HepG2 (cell line): ENCODE measurements around the gene ACACB. TPM values are rescaled to one million over a fixed set of nuclear protein-coding genes. Genes with fewer than 3 reads are reported as not detected.

Experiments
- AHDC1 ChIP-seq: sonication (generic); formaldehyde crosslinking; IDR thresholded peaks from 2 replicates; pipeline ENCODE4 v1.5.1; 2020; ENCODE audit warnings: mild to moderate bottlenecking, missing genetic modification reagents, borderline replicate concordance
- PBX3 ChIP-seq: sonication (generic); formaldehyde crosslinking; IDR thresholded peaks from 2 replicates; pipeline ENCODE4 v1.8.1; 2023; ENCODE audit warnings: missing genetic modification reagents, inconsistent platforms, borderline replicate concordance
- RNF219 ChIP-seq: sonication (generic); formaldehyde crosslinking; IDR thresholded peaks from 2 replicates; pipeline ENCODE4 v1.5.0; 2020; ENCODE audit warnings: mild to moderate bottlenecking, missing genetic modification reagents
- RXRA ChIP-seq: sonication (generic); formaldehyde crosslinking; IDR thresholded peaks from 2 replicates; pipeline ENCODE4 v1.5.1; 2020; ENCODE audit warnings: missing genetic modification reagents
- SNAPC2 ChIP-seq: sonication (generic); formaldehyde crosslinking; IDR thresholded peaks from 2 replicates; pipeline ENCODE4 v1.8.1; 2022; ENCODE audit warnings: mild to moderate bottlenecking, missing genetic modification reagents
- ZFP90 ChIP-seq: sonication (generic); formaldehyde crosslinking; IDR thresholded peaks from 2 replicates; pipeline ENCODE4 v1.8.0; 2022; ENCODE audit warnings: missing genetic modification reagents, mild to moderate bottlenecking, inconsistent platforms, borderline replicate concordance
- ZFP91 ChIP-seq: sonication (generic); formaldehyde crosslinking; IDR thresholded peaks from 2 replicates; pipeline ENCODE4 v1.9.0; 2022; ENCODE audit warnings: missing genetic modification reagents, mild to moderate bottlenecking, borderline replicate concordance
- ZNF253 ChIP-seq: sonication (generic); formaldehyde crosslinking; IDR thresholded peaks from 2 replicates; pipeline ENCODE4 v1.8.0; 2022; ENCODE audit warnings: mild to moderate bottlenecking, missing genetic modification reagents, borderline replicate concordance
- ZNF335 ChIP-seq: sonication (generic); formaldehyde crosslinking; IDR thresholded peaks from 2 replicates; pipeline ENCODE4 v1.4.0; 2020; ENCODE audit warnings: missing genetic modification reagents
- ZSCAN30 ChIP-seq: sonication (generic); formaldehyde crosslinking; IDR thresholded peaks from 2 replicates; pipeline ENCODE4 v1.5.0; 2020; ENCODE audit warnings: mild to moderate bottlenecking, missing genetic modification reagents
- polyA plus RNA-seq, 8 experiments: library from polyadenylated mRNA; depleted of rRNA in 3 of 8; stranded (reverse) in 7 of 8; unstranded in 1 of 8; fragments of >200 nt; fragmentation: Illumina TruSeq in 4 of 8; extraction: Trizol in 4 of 8; gene quantifications; 2 replicates each; pipeline versions ENCODE4 v1.2.1 to v1.2.3, GENCODE V29; 2011 to 2016; ENCODE audit warnings: low read depth in 4 of 8, missing spikeins in 1 of 8, mixed read lengths in 1 of 8; ENCODE audit not compliant: insufficient read depth in 1 of 8
- total RNA-seq, 5 experiments: library from RNA; depleted of rRNA; stranded (reverse); fragments of >200 nt; fragmentation: Illumina TruSeq; extraction: Trizol; gene quantifications; 2 replicates each; pipeline ENCODE4 v1.2.3, GENCODE V29; 2016; ENCODE audit warnings: low read depth in 1 of 5
- TF ChIP-seq, protein P1 (sequence below): sonication (generic); formaldehyde crosslinking; IDR thresholded peaks from 2 replicates; pipeline ENCODE4 v1.4.0; 2020; ENCODE audit warnings: missing genetic modification reagents, borderline replicate concordance
- TF ChIP-seq, protein P2 (sequence below): sonication (generic); formaldehyde crosslinking; IDR thresholded peaks from 2 replicates; pipeline ENCODE4 v1.4.0; 2020; ENCODE audit warnings: missing genetic modification reagents

Gene ACACB
- total and polyA plus RNA-seq, 2 of the 13 experiments (the other 11 are each of a cell fraction or from before 2014, with no cell fraction given): 6.2 to 8.6 TPM

GRCh38 chr12:109110988-109111495, 5.3 kb upstream of the ACACB start (continued):
- TF ChIP-seq, protein P1, sequence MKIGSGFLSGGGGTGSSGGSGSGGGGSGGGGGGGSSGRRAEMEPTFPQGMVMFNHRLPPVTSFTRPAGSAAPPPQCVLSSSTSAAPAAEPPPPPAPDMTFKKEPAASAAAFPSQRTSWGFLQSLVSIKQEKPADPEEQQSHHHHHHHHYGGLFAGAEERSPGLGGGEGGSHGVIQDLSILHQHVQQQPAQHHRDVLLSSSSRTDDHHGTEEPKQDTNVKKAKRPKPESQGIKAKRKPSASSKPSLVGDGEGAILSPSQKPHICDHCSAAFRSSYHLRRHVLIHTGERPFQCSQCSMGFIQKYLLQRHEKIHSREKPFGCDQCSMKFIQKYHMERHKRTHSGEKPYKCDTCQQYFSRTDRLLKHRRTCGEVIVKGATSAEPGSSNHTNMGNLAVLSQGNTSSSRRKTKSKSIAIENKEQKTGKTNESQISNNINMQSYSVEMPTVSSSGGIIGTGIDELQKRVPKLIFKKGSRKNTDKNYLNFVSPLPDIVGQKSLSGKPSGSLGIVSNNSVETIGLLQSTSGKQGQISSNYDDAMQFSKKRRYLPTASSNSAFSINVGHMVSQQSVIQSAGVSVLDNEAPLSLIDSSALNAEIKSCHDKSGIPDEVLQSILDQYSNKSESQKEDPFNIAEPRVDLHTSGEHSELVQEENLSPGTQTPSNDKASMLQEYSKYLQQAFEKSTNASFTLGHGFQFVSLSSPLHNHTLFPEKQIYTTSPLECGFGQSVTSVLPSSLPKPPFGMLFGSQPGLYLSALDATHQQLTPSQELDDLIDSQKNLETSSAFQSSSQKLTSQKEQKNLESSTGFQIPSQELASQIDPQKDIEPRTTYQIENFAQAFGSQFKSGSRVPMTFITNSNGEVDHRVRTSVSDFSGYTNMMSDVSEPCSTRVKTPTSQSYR (CRISPR knock-in tag): peak; percentile 74; the same call in 1 of the 2 replicates
- TF ChIP-seq ZNF335 (CRISPR knock-in tag) (0 out of 2 replicates have a peak, but pooled peaks have one; percentile 71), ZFP90 (CRISPR knock-in tag) (no peak), RNF219 (CRISPR knock-in tag) (no peak), ZFP91 (peak; percentile 88), SNAPC2 (CRISPR knock-in tag) (no peak), ZSCAN30 (CRISPR knock-in tag) (no peak), ZNF253 (CRISPR knock-in tag) (no peak), RXRA (CRISPR knock-in tag) (peak; percentile 57; the same call in 1 of the 2 replicates), AHDC1 (CRISPR knock-in tag) (no peak), PBX3 (no peak)
- TF ChIP-seq, protein P2, sequence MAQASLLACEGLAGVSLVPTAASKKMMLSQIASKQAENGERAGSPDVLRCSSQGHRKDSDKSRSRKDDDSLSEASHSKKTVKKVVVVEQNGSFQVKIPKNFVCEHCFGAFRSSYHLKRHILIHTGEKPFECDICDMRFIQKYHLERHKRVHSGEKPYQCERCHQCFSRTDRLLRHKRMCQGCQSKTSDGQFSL (CRISPR knock-in tag): no peak
